Epithelial cell of esophagus (primary cell): Measurements from ENCODE around the gene TUBB.
A peak's percentile ranks its signal among the peaks of the same experiment; 100 is the strongest.
"Not testable (repeated sequence)": the region's sequence is repeated elsewhere in the genome, so short reads cannot be mapped to it uniquely, and the experiment has no call there.

Experiments
- DNase-seq: peaks from one replicate; pipeline ENCODE4 v3.0.0; 2010; ENCODE audit warnings: low read depth
- H3K4me3 ChIP-seq: 2 replicates; pipeline ENCODE4 v1.5.1; 2011; ENCODE audit warnings: mild to moderate bottlenecking, low read length, control low read depth
- TF ChIP-seq, protein P1 (sequence below): IDR thresholded peaks from 2 replicates; pipeline ENCODE4 v1.5.1; 2011; ENCODE audit warnings: low read depth, mild to moderate bottlenecking, low read length, control low read depth, inconsistent platforms; ENCODE audit not compliant: insufficient read depth; ENCODE audit errors: missing control alignments

Gene TUBB

DNA sequence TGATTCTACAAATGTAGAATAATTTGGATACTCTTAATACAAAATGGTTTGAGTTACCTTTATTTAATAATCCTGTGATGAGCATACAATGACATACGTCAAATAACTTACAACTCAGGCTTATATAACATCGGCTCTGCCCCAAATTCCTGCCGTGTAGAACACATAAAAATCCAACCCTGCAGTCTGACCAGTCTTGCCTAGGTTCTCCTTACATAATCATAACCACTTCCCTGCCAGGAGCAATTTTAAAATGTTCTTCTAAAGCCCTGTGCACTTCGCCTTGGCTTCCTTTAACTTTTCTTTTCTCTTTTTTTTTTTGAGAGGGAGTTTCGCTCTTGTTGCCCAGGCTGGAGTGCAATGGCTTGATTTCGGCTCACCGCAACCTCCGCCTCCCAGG is 40.4 kb downstream of the TUBB start:
- TF ChIP-seq, protein P1, sequence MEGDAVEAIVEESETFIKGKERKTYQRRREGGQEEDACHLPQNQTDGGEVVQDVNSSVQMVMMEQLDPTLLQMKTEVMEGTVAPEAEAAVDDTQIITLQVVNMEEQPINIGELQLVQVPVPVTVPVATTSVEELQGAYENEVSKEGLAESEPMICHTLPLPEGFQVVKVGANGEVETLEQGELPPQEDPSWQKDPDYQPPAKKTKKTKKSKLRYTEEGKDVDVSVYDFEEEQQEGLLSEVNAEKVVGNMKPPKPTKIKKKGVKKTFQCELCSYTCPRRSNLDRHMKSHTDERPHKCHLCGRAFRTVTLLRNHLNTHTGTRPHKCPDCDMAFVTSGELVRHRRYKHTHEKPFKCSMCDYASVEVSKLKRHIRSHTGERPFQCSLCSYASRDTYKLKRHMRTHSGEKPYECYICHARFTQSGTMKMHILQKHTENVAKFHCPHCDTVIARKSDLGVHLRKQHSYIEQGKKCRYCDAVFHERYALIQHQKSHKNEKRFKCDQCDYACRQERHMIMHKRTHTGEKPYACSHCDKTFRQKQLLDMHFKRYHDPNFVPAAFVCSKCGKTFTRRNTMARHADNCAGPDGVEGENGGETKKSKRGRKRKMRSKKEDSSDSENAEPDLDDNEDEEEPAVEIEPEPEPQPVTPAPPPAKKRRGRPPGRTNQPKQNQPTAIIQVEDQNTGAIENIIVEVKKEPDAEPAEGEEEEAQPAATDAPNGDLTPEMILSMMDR = no peak
- DNase-seq = peak; percentile 55
- H3K4me3 ChIP-seq = no peak overlapping the region

GRCh38 chr6:30761791-30762429 is 41.8 kb downstream of the TUBB start:
- TF ChIP-seq, protein P1 = no peak
- no peak overlapping the region for H3K4me3 ChIP-seq
- peak; percentile 22 for DNase-seq

DNA sequence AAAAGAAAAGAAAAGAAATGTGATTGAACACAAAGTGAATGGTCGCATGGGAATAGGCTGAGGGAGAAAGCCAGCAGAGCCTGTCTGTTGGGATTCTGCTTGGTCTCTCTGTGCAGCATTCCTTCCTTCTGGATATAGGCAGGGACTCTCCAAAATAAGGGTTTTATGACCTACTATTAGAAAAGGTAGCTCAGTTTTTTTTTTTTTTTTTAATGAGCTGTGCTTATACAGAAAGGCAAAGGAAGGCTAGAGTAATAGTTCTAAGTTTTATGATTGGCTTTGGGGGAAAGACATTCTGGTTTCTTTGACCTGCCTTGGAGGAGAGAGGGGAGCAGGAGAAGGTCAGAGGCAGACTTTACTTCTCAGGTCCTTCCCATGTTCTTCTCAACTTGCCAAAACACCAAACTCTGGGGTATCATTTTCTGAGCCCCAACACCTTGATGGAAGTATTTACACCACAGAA is 43.0 kb downstream of the TUBB start:
- DNase-seq = no peak
- no peak overlapping the region for H3K4me3 ChIP-seq
- TF ChIP-seq, protein P1 = no peak

GRCh38 chr6:30763618-30764489 is 43.7 kb downstream of the TUBB start:
- H3K4me3 ChIP-seq = no peak overlapping the region
- peak; percentile 24 for DNase-seq
- TF ChIP-seq, protein P1 = peak; percentile 33

GRCh38 chr6:30764490-30765043 is 44.4 kb downstream of the TUBB start:
- DNase-seq = peak; percentile 73
- not testable (repeated sequence) for H3K4me3 ChIP-seq

- H3K4me3 ChIP-seq, DNase-seq: not testable (repeated sequence)
Measured at GRCh38 chr6:30765495-30765894, 45.3 kb downstream of the TUBB start.

DNA sequence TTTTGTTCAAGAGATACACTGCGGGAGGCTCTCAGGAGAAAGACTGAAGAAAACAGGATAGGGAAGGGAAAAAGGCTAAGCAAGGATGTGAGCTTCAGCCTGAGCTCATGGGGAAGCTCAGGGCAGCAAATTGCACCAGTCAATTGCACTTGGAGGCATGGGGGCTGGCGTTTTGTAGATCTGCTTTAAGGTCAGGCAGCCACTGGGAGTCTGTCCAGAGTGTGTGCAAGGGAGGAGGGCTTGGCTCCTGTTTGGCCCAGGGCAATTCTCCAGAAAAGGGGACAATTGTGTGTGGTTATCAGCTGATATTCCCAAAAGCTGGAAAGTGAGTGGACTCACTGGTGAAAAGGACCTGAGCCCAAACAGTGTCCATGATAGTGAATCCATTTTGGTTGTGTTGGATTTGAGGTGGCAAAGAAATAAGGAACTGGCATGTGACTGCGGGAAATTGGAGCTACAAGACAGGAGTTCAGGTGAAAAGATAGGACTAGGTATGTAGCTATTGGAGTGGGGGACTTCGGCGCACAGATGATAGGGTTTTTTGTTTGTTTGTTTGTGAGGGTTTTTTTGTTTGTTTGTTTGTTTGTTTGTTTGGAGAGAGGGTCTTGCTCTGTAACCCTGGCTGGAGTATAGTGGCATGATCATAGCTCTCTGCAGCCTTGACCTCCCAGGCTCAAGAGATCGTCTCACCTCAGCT is 46.5 kb downstream of the TUBB start:
- TF ChIP-seq, protein P1 = no peak
- no peak for DNase-seq
- no peak overlapping the region for H3K4me3 ChIP-seq
